GM10847 (cell line): ENCODE data around the gene KIF26B.

Experiments used
- POLR2A ChIP-seq: IDR thresholded peaks from 2 replicates; pipeline ENCODE4 v1.6.1; 2011; ENCODE audit not compliant: insufficient read length; ENCODE audit errors: extremely low read depth

Gene KIF26B

DNA sequence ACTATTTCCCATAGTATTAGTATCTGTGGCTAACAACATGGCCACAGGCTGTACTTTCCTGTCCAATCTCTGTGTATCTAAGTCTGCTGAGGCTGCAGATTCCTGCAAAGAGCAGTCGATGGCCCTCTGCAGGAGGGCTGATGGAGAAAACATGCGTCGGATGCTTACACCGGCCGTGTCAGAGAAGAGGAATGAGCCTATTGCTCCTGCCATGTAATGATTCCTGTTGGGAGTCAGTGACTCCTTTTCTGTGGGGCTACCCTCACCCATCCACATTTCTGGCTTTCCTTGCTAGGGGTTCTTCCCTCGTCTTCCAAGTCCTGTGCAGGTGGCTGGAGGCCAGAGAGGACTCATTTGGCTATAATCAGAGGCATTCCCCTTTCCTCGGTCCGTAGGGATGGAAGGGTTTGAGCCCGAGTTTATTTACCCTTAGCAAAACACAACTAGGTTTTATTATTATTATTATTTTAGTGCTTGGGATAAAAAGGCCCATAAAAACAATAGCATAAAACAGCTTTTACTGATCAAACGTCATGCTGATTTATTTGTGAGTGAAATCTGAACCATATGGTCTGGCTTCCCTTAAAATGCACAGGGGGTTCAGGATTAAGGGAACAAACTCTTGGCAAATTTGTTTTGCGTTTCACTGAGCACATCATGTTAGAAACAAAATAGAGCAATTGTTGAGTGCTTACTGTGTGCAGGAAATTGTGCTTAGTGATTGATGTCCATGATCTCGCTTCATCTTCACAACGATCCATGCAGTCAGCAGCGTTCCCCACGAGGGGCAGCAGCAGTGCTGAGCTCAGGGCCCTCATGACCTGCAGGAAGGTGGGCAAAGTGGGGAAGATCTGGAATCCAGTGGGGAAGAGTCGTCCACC is 70.8 kb downstream of the KIF26B start:
- TF ChIP-seq POLR2A, result no peak

DNA sequence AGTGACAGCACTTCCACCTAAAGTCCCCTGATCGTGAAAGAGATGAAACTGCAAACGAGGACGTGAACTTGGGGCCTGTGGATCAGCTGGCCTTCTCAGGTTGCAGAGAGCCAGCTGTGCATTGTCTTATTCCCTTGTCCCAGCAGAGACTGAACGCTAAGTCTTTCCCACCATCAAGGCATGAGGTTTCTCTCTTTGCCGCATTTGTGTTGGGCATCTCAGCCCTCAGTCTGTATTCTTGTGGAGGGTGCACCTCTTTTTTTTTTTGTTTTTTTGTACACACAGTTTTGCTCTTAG is 71.4 kb downstream of the KIF26B start:
- TF ChIP-seq POLR2A, result no peak

DNA sequence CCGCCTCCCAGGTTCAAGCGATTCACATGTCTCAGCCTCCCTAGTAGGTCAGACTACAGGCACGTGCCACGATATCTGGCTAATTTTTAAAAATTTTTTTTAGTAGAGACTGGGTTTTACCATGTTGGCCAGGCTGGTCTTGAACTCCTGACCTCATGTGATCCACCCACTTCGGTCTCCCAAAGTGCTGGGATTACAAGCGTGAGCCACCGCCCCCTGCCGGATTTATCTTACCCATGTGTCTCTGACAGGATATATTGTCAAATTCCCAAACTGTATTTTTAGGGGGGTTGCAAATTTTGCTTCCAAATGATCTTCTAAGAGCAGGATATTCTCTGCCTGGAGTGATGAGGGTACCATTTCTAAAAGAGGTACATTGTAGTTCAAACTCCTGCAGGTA is 74.3 kb downstream of the KIF26B start:
- no peak for TF ChIP-seq POLR2A

DNA sequence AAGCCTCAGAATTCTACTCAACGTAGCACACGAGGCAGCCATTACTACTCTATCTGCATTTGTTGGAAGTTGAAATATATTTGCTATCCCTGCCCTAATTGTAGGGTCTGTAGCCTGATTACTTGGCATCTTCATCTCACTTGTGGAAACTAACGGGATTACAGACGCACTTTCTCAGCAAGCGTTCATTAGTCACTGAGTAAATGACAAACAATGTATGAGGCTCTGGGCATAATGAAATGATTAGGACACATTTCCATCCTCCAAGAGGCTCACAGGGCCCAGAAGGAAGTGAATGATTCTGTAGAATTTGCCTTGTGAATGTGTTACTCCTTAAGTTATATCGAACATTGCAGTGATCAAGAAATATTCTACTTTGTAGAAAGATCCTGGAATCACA is 78.1 kb downstream of the KIF26B start:
- TF ChIP-seq POLR2A, result no peak

DNA sequence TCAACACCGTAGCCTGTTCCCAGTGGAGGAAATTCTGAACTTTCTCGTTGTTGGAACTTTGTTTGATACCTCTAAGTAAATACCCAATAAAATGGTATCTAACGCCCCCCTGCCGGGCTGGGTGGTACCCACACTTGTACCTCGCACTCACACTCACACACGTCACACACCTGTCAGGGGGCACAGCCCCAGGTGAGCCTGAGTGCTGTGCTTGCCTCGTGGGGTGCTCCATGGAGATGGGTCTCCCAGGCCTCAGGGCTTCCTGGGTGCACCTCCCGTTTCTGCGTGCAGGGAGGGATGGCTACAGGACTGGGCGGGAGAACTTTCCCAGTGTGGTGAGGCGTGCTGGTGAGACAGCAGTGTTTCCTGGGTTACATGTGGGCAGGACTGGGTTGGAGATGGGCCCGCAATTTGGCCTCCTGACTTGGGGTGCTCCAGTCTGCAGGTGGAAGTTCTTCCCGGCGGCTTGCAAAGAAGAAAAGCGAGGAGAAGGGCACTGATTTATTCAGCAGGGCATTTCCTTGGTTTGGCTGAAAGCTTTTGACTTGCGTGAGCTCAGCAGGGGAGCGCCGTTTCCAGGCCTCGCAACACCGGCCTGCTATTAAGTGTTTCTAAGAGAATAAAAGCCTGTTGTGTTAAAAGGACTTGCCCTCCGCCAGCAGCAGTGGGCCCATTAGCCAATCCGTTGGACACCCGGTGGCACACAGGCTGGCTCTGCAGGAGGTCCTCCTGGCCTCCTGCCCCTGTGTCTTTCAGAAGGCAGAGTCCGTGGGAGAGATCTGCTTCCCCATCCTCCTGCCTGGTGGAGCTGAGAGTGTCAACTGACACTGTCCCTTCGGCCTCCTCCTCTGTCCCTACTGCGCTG is 79.7 kb downstream of the KIF26B start:
- no peak for TF ChIP-seq POLR2A

DNA sequence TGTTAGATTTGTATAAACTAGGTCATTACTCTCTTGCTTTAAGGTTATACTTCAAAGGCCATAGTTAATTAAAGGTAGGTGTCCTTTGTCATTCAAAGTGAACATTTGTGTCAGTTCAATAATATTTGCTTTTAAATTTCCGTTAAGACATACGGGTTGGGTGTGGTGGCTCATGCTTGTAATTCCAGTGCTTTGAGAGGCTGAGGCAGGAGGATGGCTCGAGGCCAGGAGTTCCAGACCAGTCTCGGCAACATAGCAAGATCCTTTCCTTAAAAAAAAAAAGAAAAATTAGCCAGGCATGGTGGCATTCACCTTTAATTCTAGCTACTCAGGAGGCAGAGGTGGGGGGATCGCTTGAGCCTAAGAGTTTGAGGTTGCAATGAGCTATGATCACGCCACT is 80.4 kb downstream of the KIF26B start:
- TF ChIP-seq POLR2A, result no peak

DNA sequence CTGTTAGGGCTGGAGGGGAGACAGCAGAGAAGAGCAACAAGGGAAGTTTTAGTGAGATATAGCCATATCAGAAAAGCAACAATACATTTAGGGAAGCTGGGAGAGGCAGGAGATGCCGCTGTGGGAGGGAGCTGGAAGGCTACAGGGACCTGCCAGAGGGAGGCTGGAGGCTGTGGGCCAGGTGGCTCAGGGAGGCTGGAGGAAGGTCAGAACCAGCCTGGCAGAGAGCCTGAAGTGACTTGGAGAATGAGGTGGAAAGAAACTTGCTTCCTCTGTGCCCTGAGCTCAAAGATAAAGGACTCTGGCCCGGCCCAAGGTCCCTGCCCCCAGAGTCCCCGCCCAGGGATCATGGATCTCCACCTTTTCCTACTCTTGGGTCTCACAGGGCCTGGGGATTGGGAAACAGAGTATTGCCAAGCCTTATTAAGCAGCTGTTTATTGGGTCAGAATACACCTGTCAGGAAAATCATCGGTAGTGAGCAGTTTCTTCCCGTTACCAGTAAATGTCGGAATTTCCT is 85.9 kb downstream of the KIF26B start:
- TF ChIP-seq POLR2A, result no peak

DNA sequence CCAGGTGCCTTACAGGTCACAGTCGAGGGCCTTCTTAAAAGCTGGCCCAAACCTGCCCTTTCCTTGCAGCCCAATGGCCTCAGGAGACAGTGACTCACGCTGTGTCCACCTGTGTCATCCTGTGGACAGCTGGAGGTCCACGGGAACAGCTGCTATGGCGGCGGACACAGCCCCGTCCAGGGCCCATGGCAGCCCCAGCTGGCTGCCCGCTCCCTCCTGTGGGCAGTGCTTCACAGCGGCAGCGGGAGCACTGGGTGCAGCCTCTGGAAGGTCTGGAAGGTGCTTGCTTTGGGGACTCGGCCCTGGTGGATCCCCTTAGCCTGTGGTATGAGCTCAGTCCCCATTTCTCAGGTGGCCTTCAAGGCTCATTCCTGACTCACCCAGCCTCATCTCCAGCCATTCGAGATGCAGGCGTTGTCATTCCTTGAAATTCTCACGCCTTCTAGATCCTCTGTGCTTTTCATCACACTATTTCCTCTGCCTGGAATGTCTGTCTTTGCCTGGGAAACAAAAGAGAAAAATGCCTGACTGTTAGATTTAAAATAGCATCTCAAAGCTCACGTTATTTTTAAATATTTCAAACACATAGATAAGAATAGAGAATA is 86.8 kb downstream of the KIF26B start:
- no peak for TF ChIP-seq POLR2A

DNA sequence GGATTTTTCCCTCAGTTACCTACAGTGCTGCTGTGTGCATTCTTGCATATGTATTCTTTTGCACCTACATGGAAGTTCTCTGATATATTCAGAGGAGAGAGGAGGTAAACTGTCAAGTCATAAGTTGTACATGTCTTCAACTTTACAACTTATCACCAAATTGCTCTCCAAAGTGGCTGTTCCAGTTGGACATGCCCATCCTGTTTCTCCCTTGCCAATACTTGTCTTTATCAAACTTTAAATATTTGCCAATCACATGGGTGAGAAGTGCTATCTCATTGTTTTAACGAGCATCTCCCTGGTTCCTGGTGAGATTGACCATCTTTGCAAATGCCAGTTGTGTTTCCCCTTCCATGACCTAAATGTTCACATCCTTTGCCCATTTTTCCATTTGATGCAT is 88.2 kb downstream of the KIF26B start:
- no peak for TF ChIP-seq POLR2A

DNA sequence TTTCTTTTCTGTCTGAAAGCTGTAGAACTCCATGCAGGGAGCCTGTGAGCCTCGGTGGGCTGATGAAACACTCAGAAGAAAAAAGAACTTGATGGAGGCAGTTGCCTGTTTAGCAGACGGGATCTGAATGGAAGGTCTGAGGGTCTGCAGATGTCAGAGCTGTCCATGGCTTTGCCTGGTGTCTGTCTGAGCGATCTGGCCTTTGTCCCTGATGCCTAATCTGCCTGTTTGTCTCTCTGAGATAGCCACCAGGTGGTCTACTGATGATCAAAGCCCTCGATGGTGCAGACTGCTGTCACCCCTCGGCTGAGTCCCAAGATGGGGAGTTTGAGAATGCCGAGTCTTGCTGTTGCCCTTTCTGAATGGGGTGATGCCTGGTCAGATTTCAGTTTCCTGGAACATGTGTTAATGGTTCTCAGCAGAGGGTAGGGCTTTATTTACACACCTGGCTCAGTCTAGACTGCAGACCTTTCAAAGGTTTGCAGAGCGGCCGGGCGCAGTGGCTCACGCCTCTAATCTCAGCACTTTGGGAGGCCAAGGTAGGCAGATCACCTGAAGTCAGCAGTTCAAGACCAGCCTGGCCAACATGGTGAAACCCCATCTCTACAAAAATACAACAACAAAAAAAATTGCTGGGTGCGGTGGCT is 90.4 kb downstream of the KIF26B start:
- TF ChIP-seq POLR2A, result no peak

DNA sequence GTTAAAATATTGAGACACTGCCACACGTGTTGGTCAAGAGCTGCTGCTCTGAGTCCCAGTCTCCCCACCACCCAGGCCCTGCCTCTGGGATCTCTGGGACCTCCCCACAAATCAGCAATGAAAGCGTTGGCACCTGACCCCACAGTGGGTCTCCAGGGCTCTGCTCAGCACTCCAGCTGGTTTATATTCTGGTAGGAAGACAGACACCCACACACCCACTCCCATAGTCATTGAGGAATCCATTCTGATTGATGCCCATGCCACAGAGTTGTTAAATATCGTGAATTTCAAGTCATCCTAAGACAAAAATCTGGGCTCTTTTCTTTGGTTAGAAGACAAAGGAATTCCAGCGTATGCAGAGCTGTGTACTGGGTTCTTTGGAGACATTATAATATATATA is 91.6 kb downstream of the KIF26B start:
- TF ChIP-seq POLR2A, result no peak

DNA sequence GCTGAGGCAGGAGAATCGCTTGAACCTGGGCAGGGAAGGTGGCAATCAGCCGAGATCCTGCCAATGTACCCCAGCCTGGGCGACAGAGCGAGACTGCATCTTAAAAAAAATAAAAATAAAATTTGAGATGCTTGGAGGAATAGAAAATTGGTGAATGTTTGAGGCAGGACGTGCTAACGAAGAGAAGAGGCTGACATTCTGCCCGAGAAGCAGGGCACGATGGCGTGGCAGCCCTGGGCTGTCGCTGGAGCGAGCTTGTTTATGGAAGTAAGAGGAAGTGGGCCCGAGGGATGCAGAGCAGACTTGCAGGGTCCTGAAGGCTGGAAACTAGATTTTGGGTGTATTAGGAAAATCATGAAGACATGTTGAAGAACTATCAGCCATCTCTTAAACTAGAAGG is 92.6 kb downstream of the KIF26B start:
- no peak for TF ChIP-seq POLR2A

DNA sequence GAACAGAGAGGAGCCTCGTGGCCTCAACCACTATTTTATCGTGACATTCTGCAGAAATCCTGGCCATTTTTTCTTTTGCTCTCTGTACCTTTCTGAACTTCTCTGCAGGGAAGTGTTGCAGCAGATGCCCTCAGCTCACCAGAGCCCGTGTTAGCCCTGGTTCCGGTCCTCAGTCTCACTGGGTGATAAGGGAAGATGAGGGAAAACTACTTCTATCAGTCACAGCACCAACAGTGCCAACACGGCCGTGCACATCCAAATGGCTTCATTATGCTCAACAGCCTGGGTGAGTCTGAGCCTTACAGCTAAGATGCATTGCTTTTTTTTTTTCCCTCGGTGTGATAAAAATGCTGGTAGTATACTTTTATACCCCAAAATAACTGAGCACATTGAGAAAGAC is 93.0 kb downstream of the KIF26B start:
- no peak for TF ChIP-seq POLR2A

DNA sequence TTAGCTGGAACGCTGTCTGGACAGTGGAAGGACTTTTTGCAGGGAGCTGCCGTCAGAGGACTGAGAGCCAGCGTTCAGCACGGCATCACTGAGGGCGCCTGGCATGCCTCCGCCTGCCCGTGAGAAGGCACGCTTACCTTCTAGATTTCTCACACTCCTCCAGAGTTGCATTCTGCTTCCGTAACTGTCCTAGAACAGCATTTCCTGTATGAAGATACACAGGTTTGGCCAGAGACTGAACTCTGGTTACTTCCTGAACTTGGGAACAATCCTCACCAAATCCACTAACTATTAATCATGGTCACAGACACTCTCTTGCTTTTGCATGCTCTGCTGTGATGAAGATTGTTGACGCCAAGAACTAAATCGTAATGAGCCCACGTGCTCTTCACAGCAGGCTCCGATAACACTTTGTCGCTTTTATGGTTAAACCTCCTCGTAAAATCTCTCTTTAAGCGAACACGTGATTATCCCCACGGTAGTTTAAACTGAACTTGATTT is 93.5 kb downstream of the KIF26B start:
- TF ChIP-seq POLR2A, result no peak

DNA sequence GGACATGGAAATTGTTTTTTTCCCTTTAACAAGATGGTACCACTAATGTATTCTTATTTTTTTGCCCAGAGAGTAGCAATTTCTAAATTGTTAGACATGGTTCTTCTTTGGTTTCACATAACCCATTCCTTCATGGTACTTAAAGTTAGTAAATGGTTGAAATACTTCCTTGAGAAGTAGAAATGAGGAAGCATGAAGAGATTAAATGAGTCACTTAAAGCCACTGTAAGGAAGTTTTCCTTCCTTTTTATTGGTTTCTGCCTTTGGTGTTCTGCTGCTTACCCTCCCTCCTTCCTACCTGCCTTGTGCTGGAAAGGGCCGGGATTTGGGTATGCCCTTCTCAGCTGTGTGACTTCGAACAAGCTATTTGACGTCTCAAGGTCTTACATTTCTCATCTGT is 101.0 kb downstream of the KIF26B start:
- TF ChIP-seq POLR2A, result no peak

DNA sequence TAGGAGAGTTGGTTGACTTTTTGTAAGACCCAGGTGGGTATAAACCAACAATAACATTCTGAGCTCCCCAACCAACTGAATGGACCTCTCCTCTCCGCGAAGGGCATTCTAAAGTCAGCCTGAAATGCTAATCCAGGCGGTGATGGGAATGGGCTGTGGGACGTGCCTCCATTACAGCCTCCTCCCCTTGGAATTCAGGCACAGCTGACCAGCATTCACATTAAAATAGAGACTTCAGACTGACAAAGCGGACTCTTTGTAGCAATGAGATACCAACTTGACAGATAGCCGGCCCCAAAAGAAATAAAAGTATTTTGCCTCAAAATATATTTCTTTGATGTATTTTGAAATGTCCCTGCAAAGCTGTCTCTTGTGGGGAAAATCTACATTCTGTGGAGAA is 101.7 kb downstream of the KIF26B start:
- no peak for TF ChIP-seq POLR2A
